Upper lobe of left lung (tissue), 4 donors: ENCODE measurements around the gene FCGBP.

Experiments
- EP300 ChIP-seq, 4 donors: sonication (generic); formaldehyde crosslinking; IDR thresholded peaks; one replicate each; pipeline ENCODE4 v1.5.1; 2017; ENCODE audit warnings: antibody characterized with exemption in 4 of 4, control low read depth in 2 of 4
- POLR2A ChIP-seq, 4 donors: fragments of 450-650 bp; IDR thresholded peaks; one replicate each; pipeline ENCODE4 v1.5.1; 2016 to 2017; ENCODE audit warnings: antibody characterized with exemption in 4 of 4, mild to moderate bottlenecking in 2 of 4
- POLR2AphosphoS5 ChIP-seq, 2 donors: sonication (generic); formaldehyde crosslinking; IDR thresholded peaks; one replicate each; pipeline ENCODE4 v1.5.1; 2017; ENCODE audit warnings: antibody characterized with exemption in 2 of 2
- TF ChIP-seq, protein P1 (sequence below), 6 experiments: fragments of 450-650 bp in 4 of 6; fragments of 200-600 bp in 2 of 6; sonication (generic) in 2 of 6; IDR thresholded peaks; one replicate each; pipeline ENCODE4 v1.5.1; 2016 to 2019; ENCODE audit warnings: antibody characterized with exemption in 6 of 6

DNA sequence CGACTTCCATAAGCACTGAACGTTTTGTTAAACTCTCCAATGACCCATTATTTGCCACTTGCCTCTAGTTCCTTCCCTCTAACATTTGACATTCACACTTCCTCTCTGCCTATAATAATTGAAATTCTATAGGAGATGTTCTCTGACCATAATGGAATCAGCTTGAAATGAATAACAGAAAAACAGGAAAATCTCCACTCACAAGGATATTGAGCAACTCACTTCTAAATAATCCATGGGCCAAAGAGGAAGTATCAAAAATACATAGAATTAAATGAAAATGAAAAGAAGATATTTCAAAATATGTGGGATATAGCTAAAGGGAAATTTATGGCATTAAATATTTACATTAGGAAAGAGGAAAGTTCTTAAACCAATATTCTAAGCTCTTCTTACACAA lies 3.4 kb upstream of the FCGBP start:
- TF ChIP-seq, protein P1, sequence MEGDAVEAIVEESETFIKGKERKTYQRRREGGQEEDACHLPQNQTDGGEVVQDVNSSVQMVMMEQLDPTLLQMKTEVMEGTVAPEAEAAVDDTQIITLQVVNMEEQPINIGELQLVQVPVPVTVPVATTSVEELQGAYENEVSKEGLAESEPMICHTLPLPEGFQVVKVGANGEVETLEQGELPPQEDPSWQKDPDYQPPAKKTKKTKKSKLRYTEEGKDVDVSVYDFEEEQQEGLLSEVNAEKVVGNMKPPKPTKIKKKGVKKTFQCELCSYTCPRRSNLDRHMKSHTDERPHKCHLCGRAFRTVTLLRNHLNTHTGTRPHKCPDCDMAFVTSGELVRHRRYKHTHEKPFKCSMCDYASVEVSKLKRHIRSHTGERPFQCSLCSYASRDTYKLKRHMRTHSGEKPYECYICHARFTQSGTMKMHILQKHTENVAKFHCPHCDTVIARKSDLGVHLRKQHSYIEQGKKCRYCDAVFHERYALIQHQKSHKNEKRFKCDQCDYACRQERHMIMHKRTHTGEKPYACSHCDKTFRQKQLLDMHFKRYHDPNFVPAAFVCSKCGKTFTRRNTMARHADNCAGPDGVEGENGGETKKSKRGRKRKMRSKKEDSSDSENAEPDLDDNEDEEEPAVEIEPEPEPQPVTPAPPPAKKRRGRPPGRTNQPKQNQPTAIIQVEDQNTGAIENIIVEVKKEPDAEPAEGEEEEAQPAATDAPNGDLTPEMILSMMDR (IDR thresholded peaks at IDR 0.05) = no peak
- no peak for TF ChIP-seq POLR2A (IDR thresholded peaks at IDR 0.05)
- TF ChIP-seq POLR2AphosphoS5 (IDR thresholded peaks at IDR 0.05) = no peak
- no peak for TF ChIP-seq EP300 (IDR thresholded peaks at IDR 0.05)
